H1 (cell line): ENCODE results near the gene AQP6.

Experiments
- ATF3 ChIP-seq: IDR thresholded peaks from 2 replicates; pipeline ENCODE4 v1.6.1; 2011; ENCODE audit warnings: low read depth, mild to moderate bottlenecking, low read length; ENCODE audit not compliant: insufficient read depth
- BACH1 ChIP-seq: IDR thresholded peaks from 2 replicates; pipeline ENCODE4 v1.6.1; 2012; ENCODE audit warnings: low read length, improper control_type of control experiment
- BCL11A ChIP-seq, 2 experiments: IDR thresholded peaks; one replicate each; pipeline ENCODE4 v1.6.1; 2011; ENCODE audit warnings: low read depth in 2 of 2, low read length in 2 of 2, mild to moderate bottlenecking in 2 of 2
- CEBPB ChIP-seq: IDR thresholded peaks from 2 replicates; pipeline ENCODE4 v1.6.1; 2012; ENCODE audit warnings: low read depth, low read length
- CHD2 ChIP-seq: IDR thresholded peaks from 2 replicates; pipeline ENCODE4 v1.6.1; 2012; ENCODE audit warnings: low read length, improper control_type of control experiment
- CTCF ChIP-seq, 3 experiments: IDR thresholded peaks; 1 replicate in 2 of 3; 2 replicates in 1 of 3; pipeline versions ENCODE4 v1.5.1 to v1.6.1; 2011; ENCODE audit warnings: low read length in 3 of 3, mild to moderate bottlenecking in 3 of 3, inconsistent platforms in 2 of 3, low read depth in 1 of 3, moderate library complexity in 1 of 3; ENCODE audit not compliant: insufficient read depth in 1 of 3; ENCODE audit errors: control extremely low read depth in 1 of 3
- HDAC2 ChIP-seq, 2 experiments: fragments of 300-600 bp in 1 of 2; sonication (generic) in 1 of 2; IDR thresholded peaks; 2 replicates each; pipeline ENCODE4 v1.6.1; 2011 to 2012; ENCODE audit warnings: low read depth in 2 of 2, low read length in 2 of 2, mild to moderate bottlenecking in 2 of 2, moderate library complexity in 2 of 2, borderline replicate concordance in 1 of 2, inconsistent platforms in 1 of 2
- PHF8 ChIP-seq: fragments of 200-600 bp; sonication (generic); conservative IDR thresholded peaks from 2 replicates; pipeline ENCODE4 v1.7.1; 2012; ENCODE audit warnings: low read depth, mild to moderate bottlenecking, inconsistent platforms, low read length, moderate library complexity
- POLR2A ChIP-seq, 2 experiments: IDR thresholded peaks; 1 replicate in 1 of 2; 2 replicates in 1 of 2; pipeline ENCODE4 v1.6.1; 2011; ENCODE audit warnings: low read depth in 2 of 2, low read length in 2 of 2, mild to moderate bottlenecking in 2 of 2; ENCODE audit errors: control extremely low read depth in 1 of 2
- RBBP5 ChIP-seq: IDR thresholded peaks from 2 replicates; pipeline ENCODE4 v1.7.1; 2012; ENCODE audit warnings: low read depth, mild to moderate bottlenecking, inconsistent platforms, low read length, moderate library complexity, borderline replicate concordance
- ZNF274 ChIP-seq: IDR thresholded peaks from 2 replicates; pipeline ENCODE4 v1.7.0; 2012; ENCODE audit warnings: low read length, borderline replicate concordance; ENCODE audit errors: extremely low read depth

- TF ChIP-seq CHD2 = no peak
- TF ChIP-seq POLR2A (IDR thresholded peaks at IDR 0.05; ENCODE audit: control extremely low read depth in 1 of 2, low read depth in 2 of 2, low read length in 2 of 2) = no peak
- TF ChIP-seq CTCF (IDR thresholded peaks at IDR 0.05; ENCODE audit: control extremely low read depth in 1 of 3, insufficient read depth in 1 of 3, low read depth in 1 of 3, low read length in 3 of 3) = no peak
- no peak for TF ChIP-seq BACH1
- TF ChIP-seq BCL11A (IDR thresholded peaks at IDR 0.05; ENCODE audit: low read depth in 2 of 2, low read length in 2 of 2) = no peak
- no peak for TF ChIP-seq ZNF274
- no peak for TF ChIP-seq RBBP5
- TF ChIP-seq PHF8 = no peak
- no peak for TF ChIP-seq ATF3
- no peak for TF ChIP-seq HDAC2 (IDR thresholded peaks at IDR 0.05; ENCODE audit: borderline replicate concordance in 1 of 2, low read depth in 2 of 2, low read length in 2 of 2)
- TF ChIP-seq CEBPB = no peak
Measured at GRCh38 chr12:49984476-49985359, 12.0 kb downstream of the AQP6 start.
